HepG2 (cell line): ENCODE measurements around the gene LYST.

Experiments used
- CEBPB ChIP-seq: IDR thresholded peaks from 2 replicates; pipeline ENCODE4 v1.6.1; 2011; ENCODE audit warnings: low read depth, low read length, improper control_type of control experiment, borderline replicate concordance
- CTCF ChIP-seq: sonication (generic); formaldehyde crosslinking; IDR thresholded peaks from 2 replicates; pipeline ENCODE4 v1.5.0; 2020; ENCODE audit warnings: mild to moderate bottlenecking, missing genetic modification reagents, moderate library complexity
- EP300 ChIP-seq, 3 experiments: sonication (generic) in 1 of 3; formaldehyde crosslinking in 1 of 3; IDR thresholded peaks; 2 replicates each; pipeline versions ENCODE4 v1.5.1 to v1.6.1; 2011 to 2020; ENCODE audit warnings: low read depth in 2 of 3, low read length in 2 of 3, borderline replicate concordance in 1 of 3, improper control_type of control experiment in 1 of 3, mild to moderate bottlenecking in 1 of 3, missing genetic modification reagents in 1 of 3, moderate library complexity in 1 of 3
- HNRNPK ChIP-seq: fragments of 200-400 bp; formaldehyde crosslinking; IDR thresholded peaks from 2 replicates; pipeline ENCODE4 v1.6.1; 2018; ENCODE audit warnings: low read length, low read depth, moderate library complexity, mild to moderate bottlenecking; ENCODE audit not compliant: poor library complexity, severe bottlenecking
- MAZ ChIP-seq, 2 experiments: sonication (generic) in 1 of 2; formaldehyde crosslinking in 1 of 2; IDR thresholded peaks; 2 replicates each; pipeline versions ENCODE4 v1.5.0 to v1.6.1; 2012 to 2020; ENCODE audit warnings: low read depth in 2 of 2, mild to moderate bottlenecking in 2 of 2, borderline replicate concordance in 1 of 2, improper control_type of control experiment in 1 of 2, low read length in 1 of 2, missing genetic modification reagents in 1 of 2, moderate library complexity in 1 of 2
- PHF8 ChIP-seq: sonication (generic); formaldehyde crosslinking; IDR thresholded peaks from 2 replicates; pipeline ENCODE4 v1.5.0; 2020; ENCODE audit warnings: missing genetic modification reagents
- POLR2AphosphoS5 ChIP-seq: IDR thresholded peaks from 2 replicates; pipeline ENCODE4 v1.6.1; 2012; ENCODE audit warnings: low read depth, low read length
- SKIL ChIP-seq: sonication (generic); formaldehyde crosslinking; IDR thresholded peaks from 2 replicates; pipeline ENCODE4 v1.8.0; 2022; ENCODE audit warnings: missing genetic modification reagents, mild to moderate bottlenecking, moderate library complexity, borderline replicate concordance
- SMYD3 ChIP-seq: sonication (generic); formaldehyde crosslinking; IDR thresholded peaks from 2 replicates; pipeline ENCODE4 v1.8.1; 2023; ENCODE audit warnings: mild to moderate bottlenecking, missing genetic modification reagents
- TSC22D2 ChIP-seq: sonication (generic); formaldehyde crosslinking; IDR thresholded peaks from 2 replicates; pipeline ENCODE4 v1.5.1; 2020; ENCODE audit warnings: missing genetic modification reagents, mild to moderate bottlenecking, borderline replicate concordance
- ZBTB20 ChIP-seq: sonication (generic); formaldehyde crosslinking; IDR thresholded peaks from 2 replicates; pipeline ENCODE4 v1.8.1; 2023; ENCODE audit warnings: missing genetic modification reagents, low read depth, mild to moderate bottlenecking, borderline replicate concordance
- ZMYM2 ChIP-seq: sonication (generic); formaldehyde crosslinking; IDR thresholded peaks from 2 replicates; pipeline ENCODE4 v1.8.0; 2022; ENCODE audit warnings: mild to moderate bottlenecking, missing genetic modification reagents
- ZNF451 ChIP-seq: sonication (generic); formaldehyde crosslinking; IDR thresholded peaks from 2 replicates; pipeline ENCODE4 v1.5.0; 2020; ENCODE audit warnings: mild to moderate bottlenecking, missing genetic modification reagents
- ZNF83 ChIP-seq: sonication (generic); formaldehyde crosslinking; IDR thresholded peaks from 2 replicates; pipeline ENCODE4 v1.4.0; 2020; ENCODE audit warnings: missing genetic modification reagents, mild to moderate bottlenecking, borderline replicate concordance

DNA sequence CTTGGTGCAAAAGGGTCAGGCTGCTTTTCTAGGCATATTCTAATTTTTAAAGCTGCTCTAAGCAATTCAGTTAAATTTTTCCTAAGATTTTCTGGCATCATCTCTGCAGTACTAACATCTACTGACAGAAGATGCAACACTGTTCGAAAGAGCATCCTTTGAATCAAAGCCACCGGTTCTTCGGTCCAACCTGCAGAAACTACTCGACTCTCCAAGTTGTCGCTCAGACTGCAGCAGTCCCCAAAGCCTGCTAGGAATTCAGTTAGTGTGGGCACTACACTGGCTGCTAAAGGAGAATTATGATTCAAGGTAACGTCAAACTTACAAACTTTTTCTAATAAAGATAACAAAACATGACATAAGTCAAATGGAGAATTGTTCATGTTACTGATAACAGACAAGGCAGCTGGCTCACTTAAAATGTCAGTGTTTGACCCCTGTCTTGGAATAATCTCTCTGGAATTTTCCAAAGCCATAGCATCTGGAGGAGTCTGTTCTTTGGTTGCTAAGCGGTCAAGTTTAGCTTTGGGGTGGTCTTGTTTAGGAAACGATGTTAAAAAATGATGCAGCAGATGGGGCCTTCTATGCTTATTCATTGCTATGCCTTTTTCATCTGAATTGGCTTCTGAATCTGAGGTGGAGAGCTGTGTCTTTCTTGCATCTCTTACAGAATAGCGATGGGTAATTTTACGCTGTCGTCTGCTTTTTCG lies 56.9 kb downstream of the LYST start:
- TF ChIP-seq CTCF = no peak
- TF ChIP-seq ZBTB20 (CRISPR knock-in tag) = no peak
- TF ChIP-seq CEBPB = no peak
- no peak for TF ChIP-seq ZMYM2 (CRISPR knock-in tag)
- no peak for TF ChIP-seq SKIL
- TF ChIP-seq MAZ (IDR thresholded peaks at IDR 0.05; ENCODE audit: borderline replicate concordance, low read depth, low read length) = no peak
- no peak for TF ChIP-seq MAZ (CRISPR knock-in tag; IDR thresholded peaks at IDR 0.05; ENCODE audit: low read depth)
- TF ChIP-seq TSC22D2 (CRISPR knock-in tag) = no peak
- TF ChIP-seq SMYD3 (CRISPR knock-in tag) = no peak
- no peak for TF ChIP-seq HNRNPK
- TF ChIP-seq PHF8 (CRISPR knock-in tag) = no peak
- no peak for TF ChIP-seq POLR2AphosphoS5
- no peak for TF ChIP-seq EP300 (IDR thresholded peaks at IDR 0.05; ENCODE audit: low read depth in 2 of 2, low read length in 2 of 2)
- no peak for TF ChIP-seq EP300 (CRISPR knock-in tag; IDR thresholded peaks at IDR 0.05; ENCODE audit: borderline replicate concordance)
- TF ChIP-seq ZNF451 = no peak
- TF ChIP-seq ZNF83 (CRISPR knock-in tag) = no peak
